Peyer's patch (tissue), 4 donors: ENCODE results near the gene ME2.

Experiments used
- POLR2A ChIP-seq, 2 donors: fragments of 450-650 bp; IDR thresholded peaks; one replicate each; pipeline ENCODE4 v1.5.1; 2017; ENCODE audit warnings: antibody characterized with exemption in 2 of 2, mild to moderate bottlenecking in 2 of 2, moderate library complexity in 2 of 2
- TF ChIP-seq, protein P1 (sequence below), 6 experiments: fragments of 450-650 bp in 4 of 6; fragments of 200-600 bp in 2 of 6; sonication (generic) in 1 of 6; IDR thresholded peaks; one replicate each; pipeline ENCODE4 v1.5.1; 2017 to 2019; ENCODE audit warnings: antibody characterized with exemption in 6 of 6, mild to moderate bottlenecking in 3 of 6, moderate library complexity in 1 of 6

DNA sequence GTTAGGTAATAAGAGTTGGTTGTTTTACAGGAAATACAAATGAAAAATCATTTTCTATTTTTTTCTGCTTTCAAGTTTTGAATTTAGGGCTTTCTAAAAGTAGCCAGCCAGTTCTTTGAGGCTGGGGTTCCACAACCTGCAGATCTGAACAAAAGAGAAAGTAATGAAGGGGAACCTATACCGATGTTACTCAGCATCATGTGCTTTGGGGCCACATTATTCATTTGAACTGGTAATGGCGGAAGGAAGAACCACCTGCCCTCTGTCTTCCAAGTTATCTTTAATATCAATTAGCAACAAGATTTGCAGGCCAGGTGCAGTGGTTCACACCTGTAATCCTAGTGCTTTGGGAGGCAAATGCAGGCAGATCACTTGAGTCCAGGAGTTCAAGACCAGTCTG, 46.2 kb upstream of the ME2 start:
- TF ChIP-seq, protein P1, sequence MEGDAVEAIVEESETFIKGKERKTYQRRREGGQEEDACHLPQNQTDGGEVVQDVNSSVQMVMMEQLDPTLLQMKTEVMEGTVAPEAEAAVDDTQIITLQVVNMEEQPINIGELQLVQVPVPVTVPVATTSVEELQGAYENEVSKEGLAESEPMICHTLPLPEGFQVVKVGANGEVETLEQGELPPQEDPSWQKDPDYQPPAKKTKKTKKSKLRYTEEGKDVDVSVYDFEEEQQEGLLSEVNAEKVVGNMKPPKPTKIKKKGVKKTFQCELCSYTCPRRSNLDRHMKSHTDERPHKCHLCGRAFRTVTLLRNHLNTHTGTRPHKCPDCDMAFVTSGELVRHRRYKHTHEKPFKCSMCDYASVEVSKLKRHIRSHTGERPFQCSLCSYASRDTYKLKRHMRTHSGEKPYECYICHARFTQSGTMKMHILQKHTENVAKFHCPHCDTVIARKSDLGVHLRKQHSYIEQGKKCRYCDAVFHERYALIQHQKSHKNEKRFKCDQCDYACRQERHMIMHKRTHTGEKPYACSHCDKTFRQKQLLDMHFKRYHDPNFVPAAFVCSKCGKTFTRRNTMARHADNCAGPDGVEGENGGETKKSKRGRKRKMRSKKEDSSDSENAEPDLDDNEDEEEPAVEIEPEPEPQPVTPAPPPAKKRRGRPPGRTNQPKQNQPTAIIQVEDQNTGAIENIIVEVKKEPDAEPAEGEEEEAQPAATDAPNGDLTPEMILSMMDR (IDR thresholded peaks at IDR 0.05): no peak
- no peak for TF ChIP-seq POLR2A (IDR thresholded peaks at IDR 0.05)
